ENCODE results near the gene ZP3.
"Not testable (repeated sequence)": the region's sequence is repeated elsewhere in the genome, so short reads cannot be mapped to it uniquely, and the experiment has no call there.

ZP3 gene

DNA sequence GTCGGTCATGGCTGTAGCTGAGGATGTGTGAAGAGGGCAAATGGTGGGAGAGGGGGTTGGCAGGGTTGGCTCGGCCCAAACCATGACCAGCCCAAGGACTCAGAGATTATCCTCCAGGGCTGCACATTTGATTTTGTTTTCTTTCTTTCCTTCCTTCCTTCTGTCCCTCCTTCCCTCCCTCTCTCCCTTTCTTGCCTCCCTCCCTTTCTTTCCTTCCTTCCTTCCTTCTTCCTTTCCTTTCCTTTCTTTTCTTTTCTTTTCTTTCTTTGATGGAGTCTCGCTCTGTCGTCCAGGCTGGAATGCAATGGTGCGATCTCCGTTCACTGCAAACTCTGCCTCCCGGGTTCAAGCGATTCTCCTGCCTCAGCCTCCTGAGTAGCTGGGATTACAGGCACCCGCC, 19.0 kb upstream of the ZP3 start:
- no peak for DNase-seq (ENCODE audit: low read depth)

DNA sequence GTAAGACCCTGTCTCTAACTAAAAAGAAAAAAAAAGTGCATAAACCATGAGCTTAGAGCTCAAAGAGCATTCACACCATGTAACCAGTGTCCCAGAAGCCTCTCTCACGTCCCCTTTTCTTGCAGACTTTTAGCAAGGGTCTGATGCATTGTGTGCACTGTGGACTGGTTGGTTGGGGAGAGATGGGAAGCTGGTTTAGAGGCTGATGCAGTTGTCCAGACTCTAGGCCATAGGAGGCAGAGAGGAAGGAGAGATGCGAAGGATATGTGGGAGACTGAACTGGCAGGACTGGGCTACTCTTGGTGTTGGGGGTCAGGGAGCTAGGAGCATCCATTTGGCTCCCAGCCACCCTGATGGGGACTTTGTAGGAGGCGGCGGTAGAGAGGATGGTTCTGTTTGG, 17.0 kb upstream of the ZP3 start:
- no peak for DNase-seq (ENCODE audit: low read depth)

DNA sequence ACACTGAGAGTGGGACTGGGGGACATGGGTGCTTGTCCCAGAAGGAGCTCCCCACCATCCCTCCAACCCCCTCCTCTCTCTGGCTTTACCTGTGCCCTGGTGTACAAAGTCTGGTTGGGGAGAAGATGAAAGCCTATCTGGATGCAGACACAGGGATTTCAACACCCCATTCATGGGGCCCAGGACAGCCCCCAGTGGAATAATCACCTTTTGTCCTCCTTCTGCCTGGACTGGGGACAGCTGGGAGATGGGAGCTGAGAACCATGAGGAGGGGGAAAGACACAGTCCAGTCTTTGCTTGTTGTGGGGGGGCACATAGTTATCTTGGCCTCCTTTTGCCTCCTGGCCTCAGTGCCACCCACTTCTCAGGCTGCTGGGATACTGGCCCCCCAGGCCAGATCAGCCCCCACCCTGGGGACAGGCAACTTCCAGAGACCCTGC, 16.6 kb upstream of the ZP3 start:
- no peak for DNase-seq (ENCODE audit: low read depth)

DNA sequence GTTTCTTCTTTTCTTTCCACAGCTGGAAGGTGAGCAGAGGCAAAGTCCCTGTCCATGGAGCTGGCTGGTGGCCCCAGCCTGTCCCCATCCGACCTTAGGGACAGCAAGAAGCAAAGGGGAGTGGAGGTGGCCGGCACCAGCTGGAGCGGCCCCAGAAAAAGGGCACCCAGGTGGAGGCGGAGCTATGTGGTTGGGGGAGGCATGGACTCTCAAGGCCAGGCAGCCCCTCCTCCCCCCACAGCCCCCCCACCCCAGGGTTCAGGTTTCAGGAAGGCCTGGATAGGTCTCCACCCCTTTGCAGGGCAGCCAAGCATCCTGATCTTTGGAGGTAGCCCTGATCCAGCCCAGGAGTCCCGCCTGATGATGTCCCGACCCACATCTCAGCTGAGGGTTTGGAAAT, 15.2 kb upstream of the ZP3 start, which contains the start of gene SSC4D:
SSC4D (minus strand) TSS at position 161 of the 400 bp plus-strand sequence. CDS start 5,258 bp downstream, outside the sequence.
- no peak for DNase-seq (ENCODE audit: low read depth)

DNA sequence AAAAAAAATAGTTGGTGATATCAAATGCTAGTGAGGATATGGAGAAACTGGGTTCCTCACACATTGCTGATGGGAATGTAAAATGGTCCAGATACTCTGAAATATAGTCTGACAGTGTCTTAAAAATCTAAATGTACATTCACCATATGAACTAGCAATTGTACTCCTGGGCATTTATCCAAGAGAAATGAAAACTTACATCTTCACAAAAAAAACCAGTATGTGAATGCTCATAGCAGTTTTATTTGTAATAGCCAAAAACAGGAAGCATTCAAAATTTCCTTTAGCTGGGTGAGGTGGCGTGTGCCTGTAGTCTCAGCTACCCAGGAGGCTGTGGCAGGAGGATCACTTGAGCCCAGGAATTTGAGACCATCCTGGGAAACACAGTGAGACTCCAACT, 13.1 kb upstream of the ZP3 start:
- DNase-seq (ENCODE audit: low read depth), result no peak

DNA sequence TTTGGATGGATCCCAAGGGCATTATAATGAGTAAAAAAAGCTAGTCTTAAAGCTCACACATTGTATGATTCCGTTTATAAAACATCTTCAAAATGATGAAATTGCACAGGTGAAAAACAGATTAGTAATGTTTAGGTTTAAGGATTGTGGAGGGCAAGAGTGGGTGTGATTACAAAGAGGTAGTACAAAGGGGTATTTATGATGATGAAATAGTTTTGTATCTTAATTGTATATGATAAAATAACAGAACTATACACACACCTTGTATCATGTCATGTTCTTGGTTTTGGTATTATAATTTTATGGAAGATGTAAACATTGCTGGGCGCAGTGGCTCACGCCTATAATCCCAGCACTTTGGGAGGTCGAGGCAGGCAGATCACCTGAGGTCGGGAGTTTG, 12.5 kb upstream of the ZP3 start:
- DNase-seq (ENCODE audit: low read depth), result no peak

DNA sequence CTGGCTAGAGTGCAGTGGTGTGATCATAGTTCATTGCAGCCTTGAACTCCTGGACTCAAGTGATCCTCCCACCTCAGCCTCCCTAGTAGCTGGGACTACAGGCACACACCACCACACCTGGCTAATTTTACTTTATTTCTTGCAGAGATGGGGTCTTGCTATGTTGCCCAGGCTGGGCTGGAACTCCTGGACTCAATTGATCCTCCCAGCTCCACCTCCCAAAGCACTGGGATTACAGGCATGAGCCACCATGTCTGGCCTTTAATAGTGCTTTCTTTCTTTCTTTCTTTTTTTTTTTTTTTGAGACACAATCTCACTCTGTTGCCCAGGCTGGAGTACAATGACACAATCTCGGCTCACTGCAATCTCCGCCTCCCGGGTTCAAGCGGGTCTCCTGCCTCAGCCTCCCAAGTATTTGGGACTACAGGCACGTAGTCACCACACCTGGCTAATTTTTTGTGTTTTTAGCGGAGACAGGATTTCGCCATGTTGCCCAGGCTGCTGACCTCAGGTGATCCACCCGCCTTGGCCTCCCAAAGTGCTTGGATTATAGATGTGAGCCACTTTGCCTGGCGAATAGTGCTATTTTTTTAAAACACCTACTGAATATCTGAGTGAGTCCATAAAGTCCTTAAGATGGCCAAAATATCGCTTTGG, 7.0 kb upstream of the ZP3 start:
- not testable (repeated sequence) for DNase-seq (ENCODE audit: low read depth)

DNA sequence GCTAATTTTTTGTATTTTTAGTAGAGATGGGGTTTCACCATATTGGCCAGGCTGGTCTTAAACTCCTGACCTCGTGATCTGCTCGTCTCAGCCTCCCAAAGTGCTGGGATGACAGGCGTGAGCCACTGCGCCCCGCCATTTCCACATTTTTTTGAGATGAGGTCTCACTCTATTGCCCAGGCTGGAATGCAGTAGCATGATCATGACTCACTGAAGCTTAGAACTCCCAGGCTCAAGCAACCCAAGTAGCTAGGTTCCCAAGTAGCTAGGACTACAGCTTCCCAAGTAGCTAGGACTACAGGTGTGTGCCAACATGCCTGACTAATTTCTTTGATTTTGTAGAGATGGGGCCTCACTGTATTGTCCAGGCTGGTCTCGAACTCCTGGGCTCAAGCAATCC, 3.7 kb upstream of the ZP3 start:
- peak; percentile 92 for DNase-seq (ENCODE audit: low read depth)

DNA sequence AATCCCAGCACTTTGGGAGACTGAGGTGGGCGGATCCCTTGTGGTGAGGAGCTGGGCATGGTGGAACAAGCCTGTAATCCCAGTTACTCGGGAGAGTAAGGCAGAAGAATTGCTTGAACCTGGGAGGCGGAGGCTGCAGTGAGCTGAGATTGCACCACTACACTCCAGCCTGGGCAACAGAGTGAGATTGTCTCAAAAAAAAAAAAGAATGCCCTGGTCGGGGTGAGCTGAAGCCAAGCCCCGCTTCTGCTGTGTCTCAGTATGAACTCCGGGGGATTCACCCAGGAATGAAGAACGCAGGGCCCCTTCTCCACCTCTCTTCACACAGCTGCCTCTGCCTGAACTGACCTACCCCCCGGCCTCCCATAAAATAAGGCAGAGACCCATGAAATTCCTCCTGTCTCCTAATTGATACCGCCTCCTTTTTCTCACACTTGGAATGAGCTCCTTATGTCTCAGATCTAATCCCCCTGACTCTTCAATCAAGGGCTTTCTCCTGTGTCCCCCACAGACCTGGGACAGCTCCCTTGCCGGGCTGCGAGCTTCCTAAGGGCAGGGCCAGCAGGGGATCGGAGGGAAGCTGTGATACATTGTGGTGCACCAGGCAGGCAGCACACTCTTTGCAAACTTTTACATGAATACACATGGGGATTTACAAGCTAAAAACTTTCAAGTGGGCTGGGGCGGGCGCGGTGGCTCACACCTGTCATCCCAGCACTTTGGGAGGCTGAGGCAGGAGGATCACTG, 911 bp upstream of the ZP3 start:
- DNase-seq (ENCODE audit: low read depth), result no peak

DNA sequence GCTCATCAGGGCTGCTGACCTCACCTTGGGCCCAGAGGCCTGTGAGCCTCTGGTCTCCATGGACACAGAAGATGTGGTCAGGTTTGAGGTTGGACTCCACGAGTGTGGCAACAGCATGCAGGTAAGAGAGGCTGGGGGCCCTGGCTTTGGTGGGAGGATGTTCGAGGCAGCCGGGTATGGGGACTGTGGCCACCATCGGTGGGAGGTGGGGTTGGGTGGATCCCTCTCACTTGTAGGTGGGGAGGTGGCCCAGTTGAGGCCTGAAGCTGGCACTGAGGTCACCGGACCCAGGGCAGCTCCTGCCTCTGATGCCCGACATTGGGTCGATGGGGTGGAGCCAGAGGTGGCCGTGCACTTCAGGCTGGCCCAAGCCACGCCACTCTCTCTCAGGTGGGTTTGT, 406 bp downstream of the ZP3 start:
- DNase-seq (ENCODE audit: low read depth), result no peak

DNA sequence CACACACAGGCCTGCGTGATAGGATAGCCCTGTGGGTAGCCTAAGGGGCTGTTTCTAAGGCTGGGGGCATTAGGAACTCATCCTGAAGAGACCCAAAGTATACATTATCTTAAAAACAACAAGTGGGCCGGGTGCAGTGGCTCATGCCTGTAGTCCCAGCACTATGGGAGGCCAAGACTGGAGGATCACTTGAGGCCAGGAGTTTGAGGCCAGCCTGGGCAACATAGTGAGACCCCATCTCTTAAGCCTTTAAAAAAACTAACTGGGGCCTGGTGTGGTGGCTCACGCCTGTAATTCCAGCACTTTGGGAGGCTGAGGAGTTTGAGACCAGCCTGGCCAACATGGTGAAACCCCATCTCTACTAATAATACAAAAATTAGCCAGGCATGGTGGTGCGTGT, 808 bp downstream of the ZP3 start:
- DNase-seq (ENCODE audit: low read depth), result not testable (repeated sequence)

DNA sequence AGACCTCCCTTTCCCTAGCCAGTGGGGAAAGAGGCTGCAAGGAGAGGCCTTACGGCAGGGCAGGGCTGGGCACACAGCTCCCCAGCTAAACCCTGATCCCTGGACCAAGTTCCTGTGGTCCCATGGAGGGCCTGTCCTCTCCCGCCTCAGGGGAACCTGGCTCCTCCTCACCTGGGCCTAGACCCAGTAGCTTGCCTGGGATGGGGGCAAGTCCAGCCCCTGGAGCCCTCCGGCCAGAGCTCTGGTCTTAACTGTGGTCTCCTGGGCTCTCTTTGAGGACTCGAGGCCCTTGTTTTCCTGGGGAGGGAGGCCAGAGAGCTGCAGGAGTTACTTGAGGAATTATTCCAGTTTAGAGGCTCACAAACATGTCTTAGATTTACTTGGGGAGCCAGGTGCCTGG, 1.5 kb downstream of the ZP3 start:
- no peak for DNase-seq (ENCODE audit: low read depth)

DNA sequence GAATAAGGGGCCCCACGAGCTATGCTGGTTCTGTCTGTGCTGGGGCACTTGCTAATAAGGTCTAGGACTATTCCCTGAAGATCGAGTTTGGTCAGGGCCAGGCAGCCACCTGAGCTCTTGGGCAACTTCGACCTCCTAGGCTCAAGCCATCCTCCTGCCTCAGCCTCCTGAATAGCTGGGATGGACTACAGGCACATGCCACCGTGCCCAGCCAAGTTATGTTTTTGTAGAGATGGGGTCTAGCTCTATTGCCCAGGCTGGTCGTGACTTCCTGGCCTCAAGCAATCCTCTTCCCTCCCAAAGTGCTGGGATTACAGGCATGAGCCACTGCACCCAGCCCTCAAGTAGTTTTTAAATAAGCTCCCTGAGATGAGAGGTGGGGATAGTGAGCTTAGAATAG, 2.9 kb downstream of the ZP3 start:
- DNase-seq (ENCODE audit: low read depth), result no peak

DNA sequence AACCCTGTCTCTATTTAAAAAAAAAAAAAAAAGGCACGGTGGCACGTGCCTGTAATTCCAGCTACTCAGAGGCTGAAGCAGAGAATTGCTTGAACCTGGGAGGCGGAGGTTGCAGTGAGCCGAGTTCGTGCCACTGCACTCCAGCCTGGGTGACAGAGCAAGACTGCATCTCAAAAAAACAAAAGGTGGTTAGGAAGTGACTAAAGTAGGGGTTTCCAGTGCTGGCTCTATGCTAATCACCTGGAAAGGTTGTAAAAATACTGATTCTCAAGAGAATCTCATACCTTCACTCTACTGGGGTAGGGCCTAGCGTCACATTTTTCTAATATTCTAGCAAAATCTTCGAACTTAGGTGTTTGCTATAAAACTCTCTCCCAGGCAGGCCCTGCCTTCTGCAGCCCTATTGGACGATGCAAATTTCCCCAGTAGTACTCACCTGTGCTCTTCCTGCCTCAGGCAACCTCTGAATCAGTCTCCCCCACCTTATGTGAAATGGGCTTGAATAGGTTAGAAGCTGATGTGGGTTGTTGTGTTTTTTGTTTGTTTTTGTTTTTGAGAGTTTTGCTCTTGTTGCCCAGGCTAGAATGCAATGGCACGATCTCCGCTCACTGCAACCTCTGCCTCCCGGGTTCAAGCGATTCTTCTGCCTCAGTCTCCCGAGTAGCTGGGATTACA, 3.5 kb downstream of the ZP3 start:
- no peak for DNase-seq (ENCODE audit: low read depth)

DNA sequence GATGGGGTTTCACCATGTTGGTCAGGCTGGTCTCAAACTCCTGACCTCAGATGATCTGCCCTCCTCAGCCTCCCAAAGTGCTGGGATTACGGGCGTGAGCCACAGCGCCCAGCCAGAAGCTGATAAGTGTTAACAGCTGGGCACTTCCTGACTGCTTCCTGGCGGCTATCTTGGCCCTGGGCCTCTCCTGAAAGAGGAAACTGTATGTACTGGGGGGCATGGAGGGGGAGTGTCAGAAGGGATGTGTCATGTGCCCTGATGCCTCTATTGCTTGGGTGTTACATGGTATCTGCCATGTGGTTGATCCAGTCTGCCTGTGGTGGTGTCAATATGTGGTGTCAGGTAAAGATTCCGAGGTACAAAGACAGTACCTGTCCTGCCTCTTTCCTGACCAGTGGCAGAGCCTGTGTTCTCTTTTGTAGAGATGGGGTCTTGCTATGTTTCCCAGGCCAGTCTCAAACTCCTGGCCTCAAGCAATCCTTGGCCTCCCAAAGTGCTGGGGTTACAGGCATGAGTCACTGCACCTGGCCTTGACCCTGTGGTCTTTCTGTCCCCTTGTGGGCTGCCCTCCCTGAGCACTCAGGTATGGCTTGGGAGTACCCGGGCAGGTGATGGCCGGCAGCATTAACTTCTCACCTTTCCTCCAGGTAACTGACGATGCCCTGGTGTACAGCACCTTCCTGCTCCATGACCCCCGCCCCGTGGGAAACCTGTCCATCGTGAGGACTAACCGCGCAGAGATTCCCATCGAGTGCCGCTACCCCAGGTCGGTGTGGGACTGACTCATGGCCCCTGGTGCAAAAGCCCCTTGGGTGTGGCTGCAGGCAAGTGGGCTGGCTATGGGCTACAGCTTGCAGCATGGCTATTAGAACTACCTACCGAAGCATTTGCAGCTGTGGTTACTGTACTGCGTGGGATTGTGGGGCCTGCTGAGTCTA, 4.4 kb downstream of the ZP3 start:
- DNase-seq (ENCODE audit: low read depth), result peak; percentile 24

DNA sequence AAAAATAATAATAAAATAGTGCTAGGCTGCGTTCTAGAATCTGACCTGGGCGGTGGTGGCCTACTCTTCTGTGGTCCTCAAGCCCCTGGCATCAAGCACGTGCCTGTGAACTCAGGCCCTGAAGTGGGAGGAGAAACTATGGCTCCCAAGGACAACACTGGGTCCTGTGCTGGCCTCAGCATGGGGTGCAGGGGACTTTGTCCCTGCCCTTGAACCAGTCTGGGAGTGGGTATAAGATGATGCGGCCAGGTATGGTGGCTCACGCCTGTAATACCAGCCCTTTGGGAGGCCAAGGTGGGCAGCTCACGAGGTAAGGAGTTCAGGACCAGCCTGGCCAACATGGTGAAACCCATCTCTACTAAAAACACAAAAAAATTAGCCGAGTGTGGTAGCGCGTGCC, 5.5 kb downstream of the ZP3 start:
- DNase-seq (ENCODE audit: low read depth), result no peak

DNA sequence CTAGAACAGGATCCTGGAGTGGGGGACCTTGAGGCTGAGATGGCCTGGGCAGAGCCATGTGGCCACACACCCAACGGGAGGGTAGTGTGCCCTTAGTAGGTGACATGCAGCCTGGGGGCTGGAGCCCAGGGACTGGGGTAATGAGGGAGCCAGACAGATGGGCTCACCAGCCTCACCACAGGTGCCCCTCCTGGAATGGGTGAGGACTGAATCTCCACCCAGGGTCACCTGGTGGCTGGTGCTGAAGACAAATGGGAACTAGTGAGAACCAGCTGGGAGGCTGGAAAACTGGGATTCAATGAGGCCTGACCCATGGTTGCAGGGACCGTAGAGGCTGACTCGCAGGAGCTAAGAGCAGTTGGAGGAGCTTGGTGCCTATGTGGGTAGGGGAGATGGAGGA, 6.1 kb downstream of the ZP3 start:
- no peak for DNase-seq (ENCODE audit: low read depth)

DNA sequence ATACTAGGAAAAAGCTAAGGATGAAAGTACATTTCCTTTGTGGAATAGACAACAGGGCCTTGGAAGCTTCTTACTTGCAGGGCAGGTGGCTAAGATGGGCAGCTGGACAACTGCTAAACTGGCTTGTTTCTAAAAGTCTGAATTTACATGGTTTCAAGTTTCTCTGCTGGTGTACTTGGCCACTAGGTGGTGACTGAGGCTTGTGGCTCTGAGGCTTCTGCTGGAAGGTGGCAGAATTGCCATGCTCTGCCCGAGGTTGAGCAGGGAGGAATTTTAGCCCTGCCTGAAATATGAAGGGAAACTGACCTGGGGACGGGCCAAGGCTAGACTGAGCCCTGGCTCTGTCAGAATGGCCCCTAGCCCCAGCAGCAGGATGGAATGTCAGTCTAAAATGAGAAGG, 13.1 kb downstream of the ZP3 start:
- DNase-seq (ENCODE audit: low read depth), result peak; percentile 55

DNA sequence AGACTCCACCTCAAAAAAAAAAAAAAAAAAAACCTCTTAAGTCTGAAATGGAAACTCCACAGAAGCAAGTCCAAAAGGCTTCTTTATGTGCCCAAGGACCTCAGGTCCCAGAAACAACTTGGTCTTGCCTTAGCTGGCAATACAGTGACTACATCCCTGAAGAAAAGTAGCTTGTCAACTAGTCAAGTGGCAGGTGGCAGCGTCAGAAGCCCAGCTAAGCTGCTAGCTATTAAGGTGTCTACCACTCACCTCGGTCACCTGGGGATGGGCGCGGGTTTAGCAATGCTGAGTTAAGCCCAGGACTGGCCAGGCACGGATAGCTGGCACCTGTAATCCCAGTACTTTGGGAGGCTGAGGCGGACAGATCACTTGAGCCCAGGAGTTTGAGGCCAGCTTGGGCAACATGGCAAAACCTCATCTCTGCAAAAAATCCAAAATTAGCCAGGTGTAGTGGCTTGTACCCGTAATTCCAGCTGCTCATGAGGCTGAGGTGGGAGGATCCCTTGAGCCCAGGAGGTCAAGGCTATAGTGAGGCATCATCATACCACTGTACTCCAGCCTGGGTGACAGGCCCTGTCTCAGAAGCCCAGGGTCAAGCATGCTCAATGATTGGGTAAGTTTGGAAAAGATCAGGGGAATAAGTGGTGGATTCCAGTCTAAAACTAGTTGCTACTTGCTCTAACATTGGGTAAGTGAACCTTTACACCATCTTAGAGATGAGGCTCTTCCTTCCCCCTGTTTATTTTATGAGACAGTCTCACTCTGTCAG, 14.6 kb downstream of the ZP3 start:
- not testable (repeated sequence) for DNase-seq (ENCODE audit: low read depth)

DNA sequence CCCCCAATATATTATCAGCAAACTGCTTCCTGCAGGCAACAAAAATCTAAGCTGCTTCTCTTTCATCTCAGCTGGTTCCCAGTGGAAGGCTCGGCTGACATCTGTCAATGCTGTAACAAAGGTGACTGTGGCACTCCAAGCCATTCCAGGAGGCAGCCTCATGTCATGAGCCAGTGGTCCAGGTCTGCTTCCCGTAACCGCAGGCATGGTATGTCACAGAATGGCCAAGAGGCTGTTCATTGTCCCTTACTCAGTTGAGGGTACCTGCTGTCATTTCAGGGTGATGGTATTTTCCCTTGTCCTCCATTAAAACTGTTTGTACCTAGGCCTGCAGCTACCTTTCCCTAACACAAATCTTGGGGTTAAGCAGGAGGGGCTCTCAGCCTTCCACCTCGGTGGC, 15.7 kb downstream of the ZP3 start:
- DNase-seq (ENCODE audit: low read depth), result not testable (repeated sequence)

DNA sequence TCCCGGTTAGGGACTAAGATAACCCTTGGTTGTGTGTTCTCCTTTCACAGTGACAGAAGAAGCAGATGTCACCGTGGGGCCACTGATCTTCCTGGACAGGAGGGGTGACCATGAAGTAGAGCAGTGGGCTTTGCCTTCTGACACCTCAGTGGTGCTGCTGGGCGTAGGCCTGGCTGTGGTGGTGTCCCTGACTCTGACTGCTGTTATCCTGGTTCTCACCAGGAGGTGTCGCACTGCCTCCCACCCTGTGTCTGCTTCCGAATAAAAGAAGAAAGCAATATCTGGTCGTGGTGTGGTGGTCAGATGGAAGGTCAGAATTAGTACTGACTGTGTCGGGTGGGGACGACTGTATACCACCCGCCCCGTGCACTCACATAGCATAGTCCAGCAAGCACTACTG, 17.0 kb downstream of the ZP3 start:
- DNase-seq (ENCODE audit: low read depth), result not testable (repeated sequence)
